A549 treated with AZD9567 at 1 μM for 4 hours (cell line): ENCODE data around the gene ZBTB24. TPM values are rescaled to one million over a fixed set of nuclear protein-coding genes. Genes with fewer than 3 reads are reported as not detected.

Experiments
- total RNA-seq: library from RNA; stranded (reverse); fragments of 200-300 nt; extraction: Qiagen RNA extraction; gene quantifications from 5 replicates; pipeline ENCODE4 v1.2.3, GENCODE V29; 2022; ENCODE audit not compliant: insufficient read depth

Gene ZBTB24
- total RNA-seq, result 4.4 to 6.0 TPM (median 4.8 TPM) in 5 replicates

DNA sequence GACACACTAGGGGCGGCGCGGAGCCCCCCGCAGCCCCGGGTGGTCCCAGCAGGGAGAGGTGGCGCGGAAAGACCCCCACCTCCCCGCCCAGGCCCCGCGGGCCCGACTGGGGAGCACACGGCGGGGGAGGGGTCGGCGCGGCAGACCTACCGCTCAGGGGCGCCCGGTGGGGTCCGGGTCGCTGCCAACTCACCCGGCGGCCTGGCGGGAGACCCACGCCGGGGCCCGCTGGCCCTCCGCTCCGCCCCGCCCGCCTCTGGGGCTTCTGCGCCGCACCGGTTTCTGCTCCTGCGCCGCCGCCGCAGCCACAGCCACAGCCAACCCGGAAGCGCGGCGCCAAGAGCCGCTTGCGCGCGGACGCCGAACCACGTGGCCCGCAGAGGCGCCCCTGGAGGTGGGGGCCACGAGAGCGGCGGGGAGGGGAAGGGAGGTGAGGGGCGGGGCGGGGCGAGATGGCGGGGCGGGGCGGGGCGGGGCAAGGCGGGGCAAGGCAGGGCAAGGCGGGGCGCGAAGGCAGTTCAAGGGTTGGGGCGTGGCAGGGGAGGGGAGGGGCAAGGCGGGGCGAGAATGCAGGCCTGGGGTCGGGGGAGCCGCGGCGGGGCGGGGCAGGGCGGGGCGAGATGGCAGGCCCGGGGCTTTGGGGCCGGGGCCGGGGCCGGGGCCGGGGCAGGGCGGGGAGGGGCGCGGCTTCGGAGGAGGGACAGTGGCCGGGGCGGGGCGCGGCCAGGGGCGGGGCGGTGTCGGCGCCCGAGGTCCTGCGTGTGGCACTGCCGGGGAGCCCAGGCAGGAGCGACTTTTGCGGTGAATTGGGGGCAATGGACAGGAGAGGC is at the start of gene ZBTB24:
ZBTB24 (minus strand) TSS at position 315 of the 830 bp plus-strand sequence. CDS start 1,193 bp downstream, outside the sequence.

DNA sequence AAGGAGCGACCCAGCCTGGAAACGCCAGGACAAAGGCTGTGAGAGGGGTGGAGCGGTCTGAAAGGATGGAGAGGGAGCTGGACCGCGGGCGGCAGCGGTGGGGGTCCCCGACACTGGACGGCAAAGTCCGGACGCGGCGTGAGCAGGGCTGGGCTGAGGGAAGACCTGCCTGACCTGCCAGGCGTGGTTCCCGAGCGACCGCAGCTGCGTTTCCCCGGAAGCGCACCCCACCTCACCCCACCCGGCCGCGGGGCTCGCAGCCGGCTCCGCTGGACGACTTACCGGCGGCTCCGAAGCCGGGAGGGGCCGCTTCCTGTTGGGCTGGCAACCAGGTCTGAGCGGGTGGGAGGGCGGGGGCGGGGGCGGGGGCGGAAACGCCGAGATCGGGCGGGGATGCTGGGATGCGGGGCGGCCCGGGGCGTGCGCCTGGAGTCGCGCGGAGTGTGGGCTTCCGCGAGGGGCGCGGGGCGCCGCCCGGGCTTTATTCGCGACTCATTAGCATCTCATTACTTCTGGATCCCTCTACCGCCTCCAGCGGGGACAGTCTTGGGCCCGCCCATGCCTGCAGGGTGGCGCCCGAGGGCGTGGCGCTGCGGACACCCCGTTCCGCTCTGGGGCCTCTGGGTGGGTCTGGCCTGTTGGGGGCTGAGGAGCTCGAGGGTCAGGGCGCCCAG is 27.4 kb downstream of the ZBTB24 start, which contains the start of gene MICAL1:
MICAL1 (minus strand) TSS at position 336 of the 674 bp plus-strand sequence. CDS start 1,576 bp downstream, outside the sequence.

GRCh38 chr6:109440331-109441068 is 42.5 kb downstream of the ZBTB24 start, which contains the start of the genes PPIL6 and SMPD2:
Gene PPIL6 (minus strand): TSS chr6:109440628. CDS start chr6:109440590, 38 bp downstream.
Gene SMPD2 (plus strand): TSS chr6:109440724. CDS start chr6:109441122, 398 bp downstream.

Other genes starting within 250 kb of the ZBTB24 start
- gene CD164, start 100.8 kb downstream of the ZBTB24 start, total RNA-seq, result 92.1 to 134 TPM (median 117 TPM) in 5 replicates
- 2.0 to 3.3 TPM (median 2.9 TPM) in 5 replicates for gene PPIL6, start 42.6 kb downstream of the ZBTB24 start, total RNA-seq
- 7.5 to 16.3 TPM (median 14.0 TPM) in 5 replicates for gene SMPD2, start 42.5 kb downstream of the ZBTB24 start, total RNA-seq
- gene MICAL1, start 27.4 kb downstream of the ZBTB24 start, total RNA-seq, result 14.7 to 19.2 TPM (median 16.7 TPM) in 5 replicates
- gene AK9, start 208.0 kb upstream of the ZBTB24 start, total RNA-seq, result 1.0 to 1.5 TPM (median 1.1 TPM) in 5 replicates
- 3.8 to 5.6 TPM (median 4.1 TPM) in 5 replicates for gene FIG4, start 208.1 kb upstream of the ZBTB24 start, total RNA-seq